Measurements from ENCODE around the gene CUX1. TPM values are rescaled to one million over a fixed set of nuclear protein-coding genes. Genes with fewer than 3 reads are reported as not detected.

CUX1 gene
- total RNA-seq (2022; extraction: Qiagen RNA extraction; ENCODE audit: low read depth) = 41.2 to 49.8 TPM (median 46.0 TPM) in 5 replicates

GRCh38 chr7:101817471-101818286 lies at the start of gene CUX1:
Gene CUX1, plus strand, starts transcription at chr7:101817626. Its CDS starts 14 bp downstream, at chr7:101817640.

DNA sequence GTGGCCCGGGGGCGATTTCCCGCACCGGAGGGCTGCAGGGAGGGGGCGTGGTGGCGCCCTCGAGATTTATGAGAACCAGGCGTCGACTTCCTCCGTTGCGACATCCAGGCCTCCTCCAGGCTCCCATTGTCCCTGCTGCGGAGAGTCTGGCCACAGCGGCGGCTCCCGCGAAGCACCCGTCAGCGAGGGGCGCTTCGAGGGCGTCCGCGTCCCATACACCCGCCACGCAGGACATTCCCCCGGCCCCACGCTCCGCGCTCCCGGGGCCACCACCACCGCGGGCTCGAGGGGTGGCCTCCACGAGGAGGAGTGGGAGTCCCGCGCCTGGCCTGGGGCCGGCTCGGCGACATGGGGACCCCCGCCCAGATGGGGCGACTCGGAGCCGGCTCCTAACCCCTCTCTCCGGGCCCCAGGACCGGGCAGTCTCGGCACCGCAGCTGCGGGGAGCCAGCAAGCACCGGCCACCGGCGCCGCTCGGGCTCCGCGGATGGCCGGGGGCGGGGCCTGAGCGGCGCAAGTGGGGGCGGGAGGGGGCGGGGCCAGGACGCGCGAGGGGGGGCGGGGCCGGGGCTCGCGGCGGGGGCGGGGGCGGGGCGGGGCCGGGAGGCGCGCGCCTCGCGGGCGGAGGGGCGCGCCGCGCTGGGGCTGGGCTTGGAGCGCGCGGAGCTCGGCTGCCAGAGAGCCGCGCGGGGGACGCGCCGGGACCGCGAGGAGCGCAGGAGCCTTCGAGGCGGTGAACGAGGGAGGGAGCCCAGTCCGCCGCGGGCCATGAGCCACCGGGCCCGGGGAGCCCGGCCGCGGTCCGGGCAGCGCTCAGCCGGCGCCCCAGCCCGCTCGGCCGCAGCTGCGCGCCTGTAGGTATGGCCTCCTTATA lies 469.0 kb downstream of the CUX1 start, which contains the start of gene SH2B2:
SH2B2 (plus strand) TSS at position 632 of the 874 bp plus-strand sequence. CDS start 13,683 bp downstream, outside the sequence.

Other genes starting within 250 kb of the CUX1 start
- 0.24 TPM in 1 of 5 replicates, not detected in the others for gene MYL10, start 188.3 kb upstream of the CUX1 start, total RNA-seq (2022; extraction: Qiagen RNA extraction; ENCODE audit: low read depth)

Measured in A549 treated with DMSO at 1 μM for 4 hours (cell line).